Measurements from ENCODE around the gene RHD. TPM values are rescaled to one million over a fixed set of nuclear protein-coding genes. Genes with fewer than 3 reads are reported as not detected.
A peak's percentile ranks its signal among the peaks of the same experiment; 100 is the strongest.
"Not testable (repeated sequence)": the region's sequence is repeated elsewhere in the genome, so short reads cannot be mapped to it uniquely, and the experiment has no call there.

The RHD gene
- total RNA-seq (under 1 TPM in 3 of 9 donors, not detected in 6; 0.23 to 0.94 (median 0.69) TPM), polyA plus RNA-seq (under 1 TPM in 2 of 3 donors, not detected in 1; 0.05 to 0.07 TPM)
- long read RNA-seq, donor 1: 0 reads
- long read RNA-seq, donor 2: 0 reads
- long read RNA-seq, donor 3: 0 reads
- long read RNA-seq, donor 4, partial matches to known transcripts: 0 of 4 reads
- long read RNA-seq, donor 4, other reads (novel, unspliced or antisense): 4 of 4 reads
- long read RNA-seq, donor 5, partial matches to known transcripts: 0 of 3 reads
- long read RNA-seq, donor 5, other reads (novel, unspliced or antisense): 3 of 3 reads
- long read RNA-seq, donor 6, partial matches to known transcripts: 0 of 3 reads
- long read RNA-seq, donor 6, other reads (novel, unspliced or antisense): 3 of 3 reads
- long read RNA-seq, donor 7: 0 reads
- long read RNA-seq, donor 8: 0 reads
- long read RNA-seq, donor 9: 0 reads
- long read RNA-seq, donor 10: 0 reads

DNA sequence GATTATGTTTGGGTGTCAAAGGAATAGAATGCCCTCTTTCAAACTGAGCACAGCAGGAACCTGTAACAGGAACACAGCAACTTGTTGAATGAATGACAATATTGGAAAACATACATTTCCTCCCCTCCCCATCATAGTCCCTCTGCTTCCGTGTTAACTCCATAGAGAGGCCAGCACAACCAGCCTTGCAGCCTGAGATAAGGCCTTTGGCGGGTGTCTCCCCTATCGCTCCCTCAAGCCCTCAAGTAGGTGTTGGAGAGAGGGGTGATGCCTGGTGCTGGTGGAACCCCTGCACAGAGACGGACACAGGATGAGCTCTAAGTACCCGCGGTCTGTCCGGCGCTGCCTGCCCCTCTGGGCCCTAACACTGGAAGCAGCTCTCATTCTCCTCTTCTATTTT is at the start of gene RHD:
RHD (plus strand) TSS at position 272 of the 400 bp plus-strand sequence; CDS start at position 311, 39 bp downstream.
- H3K27ac ChIP-seq; H3K36me3 ChIP-seq (replicated peaks in 1 of 2); DNase-seq; intact Hi-C loops (cut with DNase I); H3K4me3 ChIP-seq; H3K9me3 ChIP-seq (replicated peaks in 1 of 3); H3K27me3 ChIP-seq; H3K4me1 ChIP-seq (replicated peaks in 1 of 2): not testable (repeated sequence)
- 90 to 93% (median 92%) methylated on average over 7 to 8 of the region's 8 CpGs for WGBS, 4 donors

DNA sequence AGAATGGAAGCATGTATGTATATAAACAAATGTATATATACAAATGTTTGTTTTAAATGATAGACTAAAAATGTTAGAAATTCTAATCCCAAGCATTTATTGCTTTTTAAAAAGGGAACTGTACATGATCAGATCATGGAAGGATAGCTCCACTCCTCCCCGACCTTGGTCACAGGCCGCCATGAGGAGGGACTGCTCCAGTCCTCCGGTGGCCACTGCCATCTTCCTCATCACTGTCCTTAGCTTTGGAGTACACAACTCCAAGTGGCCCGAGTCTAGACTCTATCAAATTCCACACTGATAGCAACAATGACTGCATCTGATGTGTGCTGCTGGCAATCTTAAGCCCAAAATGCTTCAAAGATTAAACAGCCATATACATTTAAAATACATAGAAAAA is 49.7 kb upstream of the RHD start:
- no peaks in the 10 kb centered on the region for H3K27me3 ChIP-seq
- H3K9me3 ChIP-seq (replicated peaks in 1 of 3): no peaks in the 10 kb centered on the region
- intact Hi-C loops (cut with DNase I): loop anchor here in 1 of 2 donors (10.0 kb wide), 1 partner anchor 568 kb away; no protein-coding TSS in a partner anchor
- no peak overlapping the region for H3K27ac ChIP-seq
- H3K36me3 ChIP-seq (replicated peaks in 1 of 2): peaks cover 0 to 77% of the 10 kb centered on the region in 2 donors
- no peak overlapping the region for H3K4me3 ChIP-seq
- H3K4me1 ChIP-seq (replicated peaks in 1 of 2): no peaks in the 10 kb centered on the region
- DNase-seq: peak in 1 of 7 donors; percentile 20
- no peak for TF ChIP-seq POLR2A (IDR thresholded peaks at IDR 0.05)
- TF ChIP-seq, protein P1, sequence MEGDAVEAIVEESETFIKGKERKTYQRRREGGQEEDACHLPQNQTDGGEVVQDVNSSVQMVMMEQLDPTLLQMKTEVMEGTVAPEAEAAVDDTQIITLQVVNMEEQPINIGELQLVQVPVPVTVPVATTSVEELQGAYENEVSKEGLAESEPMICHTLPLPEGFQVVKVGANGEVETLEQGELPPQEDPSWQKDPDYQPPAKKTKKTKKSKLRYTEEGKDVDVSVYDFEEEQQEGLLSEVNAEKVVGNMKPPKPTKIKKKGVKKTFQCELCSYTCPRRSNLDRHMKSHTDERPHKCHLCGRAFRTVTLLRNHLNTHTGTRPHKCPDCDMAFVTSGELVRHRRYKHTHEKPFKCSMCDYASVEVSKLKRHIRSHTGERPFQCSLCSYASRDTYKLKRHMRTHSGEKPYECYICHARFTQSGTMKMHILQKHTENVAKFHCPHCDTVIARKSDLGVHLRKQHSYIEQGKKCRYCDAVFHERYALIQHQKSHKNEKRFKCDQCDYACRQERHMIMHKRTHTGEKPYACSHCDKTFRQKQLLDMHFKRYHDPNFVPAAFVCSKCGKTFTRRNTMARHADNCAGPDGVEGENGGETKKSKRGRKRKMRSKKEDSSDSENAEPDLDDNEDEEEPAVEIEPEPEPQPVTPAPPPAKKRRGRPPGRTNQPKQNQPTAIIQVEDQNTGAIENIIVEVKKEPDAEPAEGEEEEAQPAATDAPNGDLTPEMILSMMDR (IDR thresholded peaks at IDR 0.05): no peak
- WGBS, 4 donors: 78 to 93% (median 89%) methylated on average over 4 of the region's 4 CpGs

DNA sequence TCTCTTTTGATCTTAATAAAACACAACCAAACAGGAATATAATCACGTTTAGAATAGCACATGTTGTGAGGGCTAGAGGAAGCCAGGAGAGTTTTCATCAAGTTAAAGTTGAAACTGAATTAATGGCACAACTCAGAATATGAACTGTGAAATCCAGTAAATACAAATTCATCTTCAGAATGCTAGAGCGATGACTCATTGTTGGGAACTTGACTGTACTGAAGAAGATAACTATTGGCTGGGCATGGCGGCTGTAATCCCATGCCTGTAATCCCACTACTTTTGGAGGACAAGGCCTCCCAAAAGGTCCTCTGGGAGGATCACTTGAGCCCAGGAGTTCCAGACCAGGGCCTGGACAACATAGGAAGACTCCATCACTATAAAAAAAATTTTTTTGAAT is 48.8 kb upstream of the RHD start:
- peak in 1 of 7 donors; percentile 30 for DNase-seq
- peaks cover 0 to 85% of the 10 kb centered on the region in 2 donors for H3K36me3 ChIP-seq (replicated peaks in 1 of 2)
- H3K4me1 ChIP-seq (replicated peaks in 1 of 2): no peaks in the 10 kb centered on the region
- H3K27me3 ChIP-seq: no peaks in the 10 kb centered on the region
- intact Hi-C loops (cut with DNase I): loop anchor here in 1 of 2 donors (10.0 kb wide), 1 partner anchor 569 kb away; no protein-coding TSS in a partner anchor
- WGBS, 4 donors: 71 to 72% (median 71%) methylated on average over 3 of the region's 3 CpGs
- no peaks in the 10 kb centered on the region for H3K9me3 ChIP-seq (replicated peaks in 1 of 3)
- TF ChIP-seq, protein P1 (IDR thresholded peaks at IDR 0.05): no peak
- H3K4me3 ChIP-seq: no peak overlapping the region
- H3K27ac ChIP-seq: no peak overlapping the region

DNA sequence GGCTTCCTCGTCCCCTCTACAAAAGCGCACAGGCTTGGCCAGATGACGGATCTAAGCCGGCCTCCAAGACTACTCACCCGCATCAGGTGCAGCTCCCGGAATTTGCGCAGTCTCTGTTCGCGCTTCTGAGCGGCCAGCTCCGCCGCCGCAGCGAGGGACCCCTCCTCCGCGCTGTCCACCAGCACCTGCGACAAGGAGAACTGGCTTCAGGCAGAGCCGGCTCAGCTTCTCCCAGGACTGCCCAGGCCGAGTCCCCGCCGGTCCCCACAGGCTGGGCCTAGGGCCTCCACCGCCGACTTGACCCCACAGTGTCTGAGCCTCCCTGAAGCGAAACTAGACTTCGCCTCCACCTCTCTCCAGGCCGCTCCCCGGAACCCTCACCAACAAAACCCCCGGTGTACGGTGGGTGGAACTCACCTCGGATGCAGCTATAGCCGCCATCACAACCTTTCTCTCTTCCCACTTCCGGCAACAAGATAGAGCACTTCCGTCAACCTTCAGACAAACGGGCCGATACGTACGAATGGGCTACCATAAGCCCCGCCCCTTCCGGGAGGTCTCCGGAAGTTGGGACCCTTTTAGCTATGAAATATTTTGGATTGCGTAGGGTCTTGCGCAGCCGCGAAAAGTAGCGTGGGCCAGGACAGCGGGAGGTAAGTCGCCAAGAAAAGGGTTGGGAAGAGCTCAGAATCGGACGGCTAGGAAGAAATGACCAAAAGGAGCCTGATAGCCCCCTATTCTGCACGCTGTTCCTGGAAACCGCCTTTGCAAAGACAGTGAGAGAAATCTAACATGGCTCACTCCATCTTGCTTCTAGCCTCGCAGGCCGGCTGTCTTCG is 40.1 kb upstream of the RHD start, which contains the start of gene SYF2:
SYF2 (minus strand) TSS at position 476 of the 839 bp plus-strand sequence; CDS start at position 441, 35 bp downstream.
- peak within 1 kb of the TSS; percentile 25 to 89 (median 58) for H3K4me3 ChIP-seq
- intact Hi-C loops (cut with DNase I): no loop called here
- DNase-seq: peak; percentile 86 to 97 (median 94)
- 0 to 1% (median 0%) methylated on average over 30 to 54 of the region's 54 CpGs for WGBS, 4 donors
- no peaks in the 10 kb centered on the region for H3K9me3 ChIP-seq (replicated peaks in 1 of 3)
- peak within 1 kb of the TSS; percentile 81 to 98 (median 92) for H3K27ac ChIP-seq
- peaks cover 0 to 34% of the 10 kb centered on the region in 2 donors for H3K36me3 ChIP-seq (replicated peaks in 1 of 2)
- H3K27me3 ChIP-seq: no peaks in the 10 kb centered on the region
- TF ChIP-seq POLR2A (IDR thresholded peaks at IDR 0.05): peak; percentile 77 to 78
- TF ChIP-seq, protein P1 (IDR thresholded peaks at IDR 0.05): no peak
- peaks cover 9 to 27% of the 10 kb centered on the region in 2 donors for H3K4me1 ChIP-seq (replicated peaks in 1 of 2)

Data from adrenal gland (tissue), 19 donors.